NCI-H1417 (cell line): ENCODE data around the gene SMIM45.
"Not testable (repeated sequence)": the region's sequence is repeated elsewhere in the genome, so short reads cannot be mapped to it uniquely, and the experiment has no call there.

Experiments used
- DNase-seq, 3 experiments: peaks; one replicate each; lab custom pipeline; 2025; lab: John Stamatoyannopoulos, UW

The SMIM45 gene

DNA sequence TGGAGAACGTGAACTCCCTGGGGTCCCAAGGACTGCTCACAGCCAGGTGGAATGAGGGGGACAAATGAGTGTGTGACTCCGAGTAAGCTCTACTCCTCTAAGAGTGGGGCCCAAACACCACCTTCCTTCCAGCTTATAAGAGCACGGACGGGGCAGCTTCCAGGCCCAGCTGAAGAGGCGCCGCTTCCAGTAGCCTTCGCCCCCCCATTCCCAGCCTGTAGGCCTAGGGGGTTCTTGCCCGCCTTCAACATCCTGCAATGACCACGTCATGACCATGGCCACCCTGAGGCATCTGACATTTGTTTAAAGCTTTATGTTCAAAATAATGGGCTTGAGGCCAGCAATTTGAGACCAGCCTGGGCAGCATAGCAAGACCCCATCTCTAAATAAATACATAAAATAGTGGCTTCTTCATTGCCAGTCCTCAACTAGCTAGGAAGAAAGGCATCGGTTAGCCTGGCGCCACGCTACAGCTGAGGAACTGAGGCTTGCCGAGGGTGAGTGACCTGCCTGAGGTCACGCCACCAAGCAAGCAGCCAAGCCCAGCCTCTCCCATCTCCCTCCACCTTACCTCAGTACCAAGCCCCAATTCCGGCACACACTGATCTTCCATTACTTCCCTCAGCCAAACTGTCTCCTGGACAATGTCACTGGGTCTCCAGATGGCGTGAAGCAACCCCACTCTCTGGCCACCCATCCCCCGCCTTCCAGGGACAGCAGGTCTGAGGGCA is 17.5 kb upstream of the SMIM45 start:
- DNase-seq: no peak

- peak in 1 of 3 experiments; percentile 2 for DNase-seq
Observed at GRCh38 chr22:41935015-41935351, 17.0 kb upstream of the SMIM45 start.

- no peak for DNase-seq
Observed at GRCh38 chr22:41935509-41935908, 16.4 kb upstream of the SMIM45 start.

DNA sequence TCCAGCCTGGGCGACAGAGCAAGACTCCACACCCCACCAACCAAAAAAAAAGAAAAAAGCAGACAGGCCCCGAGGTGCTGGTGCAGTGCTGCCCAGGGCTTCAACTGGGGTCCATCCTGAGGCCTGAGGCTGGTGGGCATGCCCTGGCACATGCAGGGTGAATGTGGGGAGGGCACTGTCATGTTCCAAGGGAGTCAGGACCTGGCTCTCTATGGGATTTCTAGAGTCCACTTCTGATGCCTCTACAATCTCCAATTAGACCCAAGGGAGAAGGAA is 15.1 kb upstream of the SMIM45 start:
- no peak for DNase-seq

GRCh38 chr22:41939981-41940831 is 11.7 kb upstream of the SMIM45 start:
- peak in 2 of 3 experiments; percentile 6 to 24 for DNase-seq

GRCh38 chr22:41940832-41941765 is 10.9 kb upstream of the SMIM45 start:
- peak; percentile 17 to 61 (median 31) for DNase-seq

DNA sequence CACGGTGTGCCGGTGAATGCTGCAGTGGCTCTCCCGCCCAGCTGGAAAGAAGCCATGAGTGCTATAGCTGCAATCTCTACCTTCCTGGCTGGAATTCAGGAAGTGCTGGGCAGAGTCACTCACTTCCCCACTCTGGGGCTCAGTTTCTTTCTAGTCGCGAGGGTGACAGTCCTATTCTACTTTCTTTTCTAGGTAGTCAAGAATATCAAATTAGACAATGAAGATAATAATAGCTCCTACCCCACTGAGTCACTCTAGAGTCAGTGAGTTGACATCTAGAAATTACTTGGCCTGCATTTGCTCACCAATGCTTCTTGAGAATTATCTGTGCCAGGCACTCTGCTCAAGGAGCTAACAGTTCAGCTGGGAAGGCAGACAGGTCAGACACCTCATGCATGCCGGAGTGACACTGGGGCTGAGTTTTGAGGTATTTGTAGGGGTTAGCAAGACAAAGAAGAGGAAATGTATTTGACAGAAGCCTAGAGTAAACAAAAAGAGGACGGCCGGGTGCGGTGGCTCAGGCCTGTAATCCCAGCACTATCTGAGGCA is 8.2 kb upstream of the SMIM45 start:
- no peak for DNase-seq

GRCh38 chr22:41946629-41947423 is 5.1 kb upstream of the SMIM45 start, which contains the start of gene CENPM:
Gene CENPM (minus strand): TSS chr22:41947152. CDS start chr22:41947076, 76 bp downstream.
- DNase-seq: peak; percentile 89 to 97 (median 94)

DNA sequence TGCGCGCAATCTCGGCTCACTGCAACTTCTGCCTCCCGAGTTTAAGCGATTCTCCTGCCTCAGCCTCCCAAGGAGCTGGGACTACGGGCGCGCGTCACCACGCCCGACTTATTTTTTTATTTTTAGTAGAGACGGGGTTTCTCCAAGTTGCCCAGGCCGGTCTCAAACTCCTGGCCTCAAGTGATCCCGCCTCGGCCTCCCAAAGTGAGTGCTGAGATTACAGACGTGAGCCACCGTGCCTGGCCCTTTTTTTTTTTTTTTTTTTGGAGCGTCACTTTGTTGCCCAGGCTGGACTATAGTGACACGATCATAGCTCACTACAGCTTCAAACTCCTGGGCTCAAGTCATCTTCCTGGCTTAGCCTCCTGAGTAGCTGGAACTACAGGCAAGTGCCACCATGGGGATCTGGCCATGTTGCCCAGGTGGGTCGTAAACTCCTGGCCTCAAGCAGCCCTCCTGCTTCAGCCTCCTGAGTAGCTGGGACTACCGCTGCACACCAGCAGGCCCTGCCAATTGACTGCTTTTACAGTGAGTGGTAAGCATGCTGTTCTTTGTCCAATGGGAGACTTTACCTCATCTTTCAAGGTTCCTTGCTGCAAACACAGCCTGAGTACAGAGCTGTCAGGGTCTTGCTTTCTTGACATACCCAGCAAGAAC is 4.4 kb upstream of the SMIM45 start:
- DNase-seq: no peak

- DNase-seq: no peak
Observed at GRCh38 chr22:41948142-41948541, 3.8 kb upstream of the SMIM45 start.

- DNase-seq: not testable (repeated sequence)
Observed at GRCh38 chr22:41948928-41949296, 3.0 kb upstream of the SMIM45 start.

- peak in 1 of 3 experiments; percentile 8 for DNase-seq
Observed at GRCh38 chr22:41949297-41949965, 2.5 kb upstream of the SMIM45 start.

- no peak for DNase-seq
Observed at GRCh38 chr22:41952713-41953112, 763 bp downstream of the SMIM45 start.

DNA sequence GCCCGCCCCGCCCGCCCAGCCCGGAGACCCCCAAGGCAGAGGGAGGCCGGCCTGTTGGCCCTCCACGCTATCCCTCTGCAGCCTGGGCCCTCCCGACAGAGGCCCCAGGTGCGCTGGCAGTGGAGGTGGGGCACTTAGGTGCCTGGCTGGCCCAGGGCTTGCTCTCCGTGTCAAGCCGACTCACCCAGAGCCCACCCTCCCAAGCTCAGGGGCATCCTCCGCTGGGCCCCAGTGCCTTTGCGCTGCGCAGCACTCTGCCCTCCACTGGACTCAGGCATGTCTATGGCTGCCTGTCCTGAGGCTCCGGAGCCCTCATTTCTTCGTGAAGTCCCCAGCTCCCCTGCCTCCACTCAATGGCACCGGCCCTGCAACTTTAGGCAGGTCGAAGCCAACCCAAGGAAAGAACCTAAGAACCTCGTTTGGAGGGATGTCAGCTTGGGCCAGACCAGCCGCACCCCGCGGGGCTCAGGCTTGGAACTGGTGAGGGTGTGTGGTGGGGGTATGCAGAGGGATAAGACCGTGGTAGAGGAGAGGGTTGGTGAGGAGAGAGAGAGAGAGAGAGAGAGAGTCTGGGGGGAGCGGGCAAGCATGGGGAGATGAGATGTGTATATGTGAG is 6.1 kb downstream of the SMIM45 start:
- DNase-seq: no peak

DNA sequence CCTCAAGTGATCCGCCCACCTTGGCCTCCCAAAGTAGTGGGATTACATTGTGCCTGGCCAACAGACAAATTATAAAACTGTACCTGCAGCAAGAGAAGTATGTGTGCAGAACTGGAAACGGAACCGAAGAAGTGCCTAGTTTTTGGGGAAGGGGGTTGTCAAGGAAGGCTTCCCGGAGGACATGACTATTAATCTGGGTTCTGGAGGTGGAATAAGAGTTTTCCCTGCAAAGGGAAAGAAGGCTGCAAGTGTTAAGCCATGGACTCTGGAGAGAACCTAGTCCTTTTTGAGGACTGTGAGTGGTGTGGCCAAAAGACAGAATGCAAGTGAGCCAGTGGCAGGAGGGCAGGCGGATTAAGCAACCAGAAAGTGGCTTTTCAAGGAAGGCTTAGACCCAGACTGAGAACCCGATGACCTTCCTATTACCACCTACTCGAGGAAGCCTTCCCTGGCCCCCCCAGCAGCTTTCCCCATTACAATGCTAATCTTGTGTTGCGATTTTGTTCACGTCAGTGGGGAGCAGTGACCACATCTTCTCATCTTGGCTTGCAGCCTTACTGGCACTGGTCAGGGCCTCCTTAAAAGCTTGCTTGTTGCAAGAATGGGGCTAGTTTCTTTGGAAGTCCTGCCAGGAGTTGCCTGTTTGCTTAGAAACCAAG is 11.6 kb downstream of the SMIM45 start:
- DNase-seq: no peak

DNA sequence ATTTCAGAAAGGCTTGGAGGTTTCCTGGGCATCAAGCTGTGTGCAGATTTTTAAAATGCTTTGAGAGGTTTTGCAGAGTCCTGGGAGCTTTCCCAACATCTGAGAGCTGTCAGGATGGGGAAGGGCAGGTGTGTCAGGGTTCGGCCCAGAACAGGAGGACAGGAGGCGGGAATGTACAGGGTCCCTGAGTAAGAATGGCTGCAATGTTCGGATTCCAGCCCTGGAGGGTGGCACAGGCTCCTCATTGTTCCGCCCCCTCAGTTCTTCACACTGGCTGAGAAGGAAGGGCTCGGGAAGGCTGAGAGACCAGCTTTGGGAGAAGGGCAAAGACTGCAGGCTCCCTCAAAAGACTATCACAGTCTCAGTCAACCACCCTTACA is 12.2 kb downstream of the SMIM45 start:
- DNase-seq: no peak

GRCh38 chr22:41966225-41966606 is 14.3 kb downstream of the SMIM45 start:
- no peak for DNase-seq

GRCh38 chr22:41966607-41967240 is 14.8 kb downstream of the SMIM45 start:
- peak in 2 of 3 experiments; percentile 6 to 49 for DNase-seq

DNA sequence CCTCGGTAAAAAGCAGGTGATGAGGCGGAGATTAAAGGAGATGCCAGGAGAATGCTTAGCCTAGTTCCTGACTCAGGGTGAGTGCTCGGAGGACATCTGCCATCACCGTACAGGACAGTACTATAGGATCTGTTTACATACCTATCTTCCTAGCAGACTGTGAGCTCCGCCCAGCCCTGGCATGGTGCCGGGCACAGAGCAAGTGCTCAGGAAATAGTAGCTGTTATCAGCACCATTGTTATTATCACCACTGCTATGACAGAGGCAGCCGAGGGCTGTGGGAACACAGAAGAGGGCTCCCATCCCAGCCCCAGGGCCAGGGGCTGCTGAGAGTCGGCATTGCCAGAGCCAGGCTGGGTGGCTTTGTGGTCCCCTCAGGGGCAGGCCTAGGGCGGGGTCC is 16.7 kb downstream of the SMIM45 start:
- DNase-seq: peak in 2 of 3 experiments; percentile 7 to 8
